GM19238 (cell line): ENCODE results near the gene BCKDHB.

ENCODE experiments used
- DNase-seq: peaks from one replicate; pipeline ENCODE4 v3.0.0; 2011; ENCODE audit warnings: low spot score; ENCODE audit not compliant: insufficient read length

BCKDHB gene

DNA sequence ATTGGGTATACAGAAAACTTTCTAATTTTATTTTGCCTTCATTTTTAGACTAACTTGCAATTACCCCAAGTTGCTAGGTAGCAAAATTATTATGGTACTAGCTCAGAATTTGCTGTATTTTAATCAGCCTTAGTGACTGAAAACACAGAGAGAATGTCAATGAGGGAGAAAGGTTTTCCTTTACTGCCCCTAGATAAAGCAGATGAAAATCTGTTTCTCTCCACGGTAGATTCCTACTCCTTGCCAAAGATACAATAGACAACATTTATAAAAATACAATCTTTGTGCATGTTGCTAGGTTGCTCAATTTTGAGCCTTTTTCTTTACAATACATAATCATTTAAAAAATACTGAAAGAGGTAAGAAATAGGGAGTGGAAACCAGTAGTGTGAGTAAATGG, 222.2 kb downstream of the BCKDHB start:
- no peak for DNase-seq

GRCh38 chr6:80329496-80329895, 223.0 kb downstream of the BCKDHB start:
- DNase-seq: no peak

GRCh38 chr6:80330961-80331360, 224.5 kb downstream of the BCKDHB start:
- no peak for DNase-seq

DNA sequence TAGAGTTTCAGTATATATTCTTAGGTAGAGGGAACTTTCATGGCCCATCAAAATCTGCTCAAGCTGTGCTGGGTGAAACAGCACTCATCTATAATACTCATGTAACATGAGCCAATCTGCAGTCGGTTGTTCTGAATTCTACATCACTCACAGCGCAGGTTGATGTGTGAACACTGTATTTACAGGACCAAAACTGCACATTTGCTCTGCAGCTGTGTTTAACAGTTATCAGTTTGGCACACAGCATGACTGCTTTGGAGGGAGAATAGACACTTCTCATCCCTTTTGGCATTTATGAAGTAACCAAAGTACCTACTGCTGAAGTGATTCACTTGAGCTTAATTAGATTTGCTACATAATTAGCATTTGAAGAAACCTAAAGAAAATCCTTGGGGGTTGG, 225.1 kb downstream of the BCKDHB start:
- DNase-seq: no peak

DNA sequence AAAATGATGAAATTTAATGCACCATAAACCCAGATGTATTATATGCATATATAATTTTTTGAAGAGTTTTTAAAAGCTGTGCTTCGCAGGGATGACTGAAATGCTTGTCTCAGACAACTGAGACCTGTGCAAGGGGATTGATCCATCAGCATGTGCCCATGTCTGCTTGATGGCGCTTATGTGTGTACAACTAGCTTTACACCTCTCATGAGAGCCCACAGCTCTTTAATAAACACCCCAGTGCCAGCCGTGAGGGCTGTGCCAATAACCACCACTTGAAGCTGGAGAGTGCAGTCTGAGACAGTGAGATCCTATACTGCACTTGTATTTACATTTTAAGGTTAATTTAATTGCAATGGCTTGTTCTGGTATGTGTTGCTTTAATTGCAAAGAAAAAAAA, 225.5 kb downstream of the BCKDHB start:
- no peak for DNase-seq

DNA sequence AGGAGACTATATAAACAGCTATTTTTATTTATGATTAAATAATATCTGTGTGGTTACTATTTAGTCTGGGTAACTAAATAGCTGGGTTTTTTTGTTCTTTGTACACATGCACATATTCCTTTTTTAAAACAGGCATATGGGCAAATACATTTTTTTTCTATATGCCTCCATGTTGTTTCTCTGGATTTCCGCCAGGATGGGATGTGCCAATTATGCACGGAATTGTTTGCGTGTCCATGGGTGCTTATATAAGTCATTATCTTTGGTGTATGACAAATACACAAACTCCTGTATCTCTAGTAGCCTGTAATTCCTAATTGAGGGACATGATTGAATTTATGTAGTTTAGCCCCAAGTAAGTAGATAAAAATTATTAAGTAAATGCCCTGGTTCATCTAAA, 226.9 kb downstream of the BCKDHB start:
- no peak for DNase-seq

GRCh38 chr6:80335121-80335531, 228.7 kb downstream of the BCKDHB start:
- DNase-seq: no peak

DNA sequence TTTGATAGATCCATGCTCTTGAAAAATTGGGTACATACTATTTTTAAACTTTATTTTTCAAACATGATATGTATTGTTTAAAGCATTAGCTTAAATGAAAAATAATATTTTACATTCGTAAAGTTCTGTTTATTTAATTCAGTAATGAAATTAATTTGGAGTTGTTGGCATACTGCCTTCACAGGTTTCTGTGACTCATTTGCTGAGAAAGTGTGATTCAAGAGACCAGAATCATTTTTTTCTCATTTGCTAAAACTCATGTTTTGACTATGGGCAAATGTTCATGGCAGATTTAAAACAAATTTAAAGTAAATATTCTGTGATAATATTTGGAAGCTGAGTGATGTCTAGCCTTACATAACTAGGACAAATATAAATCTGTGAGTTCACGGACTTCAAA, 230.4 kb downstream of the BCKDHB start:
- no peak for DNase-seq

GRCh38 chr6:80338201-80338836, 231.8 kb downstream of the BCKDHB start:
- DNase-seq: no peak

- no peak for DNase-seq
Measured at GRCh38 chr6:80339421-80339820, 232.9 kb downstream of the BCKDHB start.

DNA sequence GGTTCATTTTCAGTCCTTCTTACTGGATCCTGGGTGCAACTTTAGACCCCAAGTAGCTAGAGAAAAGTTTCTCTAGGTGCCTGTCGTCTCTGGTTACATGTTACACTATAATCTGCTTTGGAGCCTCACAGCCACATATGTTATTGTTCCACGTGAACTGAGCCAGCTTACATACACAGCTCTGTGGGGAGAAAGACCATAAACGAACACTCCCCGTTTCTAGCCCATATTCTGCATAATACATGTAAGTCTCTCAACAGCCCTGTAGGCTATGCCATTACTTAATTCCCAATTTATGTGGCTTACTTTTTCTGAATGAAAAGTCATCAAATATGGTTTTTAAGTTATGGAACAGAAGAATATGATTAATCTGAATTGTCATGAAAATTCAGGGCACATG, 233.8 kb downstream of the BCKDHB start:
- DNase-seq: no peak

DNA sequence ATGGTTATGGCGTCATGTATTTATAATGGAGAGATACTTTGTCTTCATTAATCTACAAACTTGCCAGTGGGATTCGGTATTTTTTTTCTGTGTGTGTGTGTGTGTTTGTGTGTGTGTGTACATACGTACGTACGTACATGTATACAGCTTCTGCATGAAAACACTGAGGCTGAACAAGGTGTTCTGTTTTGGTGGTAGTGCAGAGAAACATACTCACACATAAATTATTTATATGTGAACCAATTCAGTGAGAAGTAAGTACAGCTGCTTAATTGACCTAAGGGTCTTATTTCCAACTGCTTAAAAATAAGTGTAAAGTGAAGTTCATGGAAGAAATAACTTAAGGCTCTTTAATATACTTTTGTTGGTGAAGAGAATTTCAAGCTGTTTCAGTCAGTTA, 234.2 kb downstream of the BCKDHB start:
- no peak for DNase-seq

- DNase-seq: no peak
Measured at GRCh38 chr6:80341330-80341729, 234.9 kb downstream of the BCKDHB start.

DNA sequence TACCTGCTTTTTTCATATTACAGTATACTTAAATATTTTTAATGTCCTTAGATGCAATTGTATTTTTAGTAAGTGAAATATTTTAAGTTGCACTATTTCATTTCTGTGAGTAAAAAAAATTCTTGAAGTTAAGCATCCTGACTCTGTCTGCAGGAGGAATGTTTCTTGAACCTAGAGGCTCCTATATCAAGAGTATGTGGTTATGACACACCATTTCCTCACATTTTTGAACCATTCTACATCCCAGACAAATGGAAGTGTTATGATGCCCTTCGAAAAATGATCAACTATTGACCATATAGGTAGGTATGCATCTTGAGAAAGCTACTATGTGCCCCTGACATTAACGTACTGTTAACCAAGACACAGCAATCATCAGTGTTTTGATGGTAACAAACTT, 237.0 kb downstream of the BCKDHB start:
- DNase-seq: no peak

DNA sequence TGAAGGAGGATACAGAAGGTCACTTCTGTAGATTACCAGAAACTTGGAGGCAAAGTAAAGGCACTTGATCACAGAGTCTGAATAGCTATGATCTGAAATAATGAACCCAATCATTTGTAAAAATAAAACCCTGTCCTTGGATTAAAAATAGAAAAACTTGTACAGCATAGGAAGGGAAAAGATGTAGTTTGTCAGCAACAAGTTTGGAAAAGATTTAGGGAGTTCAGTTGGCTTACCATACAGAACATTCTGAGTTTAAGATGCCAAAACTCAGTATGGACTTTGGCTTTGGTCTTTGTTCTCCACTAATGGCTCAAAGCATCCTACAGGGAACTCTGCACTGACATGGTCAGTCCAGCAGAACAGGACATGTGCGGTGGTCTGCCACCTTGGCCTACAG, 240.6 kb downstream of the BCKDHB start:
- no peak for DNase-seq

GRCh38 chr6:80348263-80348662, 241.8 kb downstream of the BCKDHB start:
- DNase-seq: no peak

DNA sequence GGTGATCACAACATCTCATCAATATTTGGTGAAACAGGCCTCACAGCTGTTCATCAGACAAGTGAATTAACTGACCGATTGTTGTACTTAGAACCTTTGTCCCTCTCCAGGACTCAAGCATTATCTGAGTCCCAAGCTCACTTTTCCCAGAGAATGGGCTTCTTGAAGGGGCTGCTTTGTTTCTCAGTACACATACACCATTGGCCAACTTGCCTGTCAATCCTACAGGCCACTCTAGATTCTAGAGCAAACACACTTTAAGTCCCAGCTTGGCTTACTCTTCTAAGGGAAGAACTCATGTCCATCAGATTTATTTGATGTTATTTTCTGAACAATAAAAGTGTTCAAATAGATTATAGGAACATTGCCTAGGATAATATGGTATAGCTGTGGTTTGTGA, 249.5 kb downstream of the BCKDHB start:
- no peak for DNase-seq

DNA sequence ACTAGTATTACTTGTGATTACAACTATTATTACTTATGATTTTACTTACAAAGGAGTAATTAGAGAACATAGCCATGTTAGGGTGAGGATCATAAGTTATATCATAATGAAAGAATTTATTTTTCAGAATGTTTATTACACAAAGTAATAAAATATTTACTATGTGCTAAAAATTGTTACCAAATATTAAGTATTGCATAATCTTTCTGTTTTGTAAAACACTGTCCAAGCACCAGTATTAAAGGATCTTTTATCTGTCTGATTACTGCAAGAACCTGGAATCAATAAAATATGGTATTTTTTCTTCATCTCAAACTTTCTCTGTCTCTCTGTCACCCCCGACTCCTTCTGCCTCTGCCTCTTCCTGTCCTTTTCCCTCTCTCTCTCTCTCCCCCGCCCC, 250.1 kb downstream of the BCKDHB start:
- no peak for DNase-seq

DNA sequence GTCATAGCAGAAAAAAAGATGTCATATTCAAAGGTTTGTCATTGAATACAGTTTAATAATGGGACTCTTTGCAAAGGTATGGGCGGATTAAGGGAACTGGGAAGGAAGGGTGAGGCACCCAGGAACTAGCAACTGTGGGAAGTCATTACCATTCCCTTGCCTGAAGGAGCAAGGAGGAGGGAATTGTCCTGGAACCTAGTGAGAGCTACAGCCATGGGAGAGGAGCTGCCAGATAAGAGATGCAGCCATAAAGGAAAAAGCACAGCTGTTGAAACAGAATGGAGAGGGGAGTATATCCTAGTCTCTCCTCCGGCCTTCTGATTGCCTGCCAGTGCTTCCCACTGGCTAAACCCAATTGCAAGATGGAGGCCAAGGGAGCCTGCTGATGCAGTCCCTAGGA, 250.6 kb downstream of the BCKDHB start:
- DNase-seq: no peak

- no peak for DNase-seq
Measured at GRCh38 chr6:80357674-80358073, 251.2 kb downstream of the BCKDHB start.

DNA sequence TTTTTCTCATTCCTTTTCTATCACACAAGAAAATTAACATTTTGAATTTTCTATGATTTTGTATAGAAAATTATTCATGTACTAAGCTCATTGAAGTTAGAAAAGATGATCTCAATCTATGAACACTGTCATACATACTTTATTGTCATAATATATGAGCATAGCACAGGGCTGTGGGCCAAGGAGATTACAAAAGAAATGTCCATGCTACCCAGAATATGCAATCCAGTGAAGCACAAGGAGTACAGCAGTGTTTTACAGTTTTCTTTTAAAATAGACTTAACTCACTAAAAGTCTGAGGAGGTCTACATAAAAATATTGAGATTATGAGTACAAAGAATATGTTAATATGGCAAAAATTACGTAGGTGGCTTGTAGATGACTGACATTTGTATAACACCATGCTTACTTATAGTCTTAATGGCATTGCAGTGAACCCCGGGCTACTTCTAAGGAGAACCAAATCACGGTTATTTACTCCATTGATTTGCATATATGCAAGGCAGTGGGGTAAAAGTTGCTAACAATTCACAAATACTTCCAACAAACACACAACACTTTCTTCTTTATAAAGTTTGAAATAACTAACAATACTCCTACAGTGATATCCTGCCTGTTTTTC, 257.1 kb downstream of the BCKDHB start:
- DNase-seq: no peak

- no peak for DNase-seq
Measured at GRCh38 chr6:80364149-80364548, 257.7 kb downstream of the BCKDHB start.

DNA sequence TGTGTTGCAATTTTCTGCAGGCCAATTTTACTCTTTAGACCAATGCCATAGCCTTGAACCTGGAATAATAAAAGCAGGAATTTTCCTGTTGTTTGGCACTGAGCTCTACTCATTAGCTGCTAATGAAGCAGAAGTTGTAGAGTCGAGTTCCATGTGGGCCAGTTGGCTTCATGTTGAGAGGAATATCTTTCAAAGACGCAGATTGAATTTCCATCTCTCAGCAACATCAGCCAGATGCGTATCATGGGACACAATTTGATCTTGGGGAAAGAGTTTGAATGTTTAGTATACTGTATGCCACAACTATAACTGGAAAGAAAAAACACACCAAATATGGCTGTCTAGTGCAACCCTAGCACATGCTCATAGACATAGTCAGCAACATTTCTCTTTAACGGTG, 259.6 kb downstream of the BCKDHB start:
- DNase-seq: no peak

GRCh38 chr6:80366714-80367113, 260.2 kb downstream of the BCKDHB start:
- DNase-seq: no peak
